ENCODE measurements around the gene MPRIP. TPM values are rescaled to one million over a fixed set of nuclear protein-coding genes. Genes with fewer than 3 reads are reported as not detected.

The MPRIP gene
- total RNA-seq, 1 experiment from 2014 or later: 132 TPM

DNA sequence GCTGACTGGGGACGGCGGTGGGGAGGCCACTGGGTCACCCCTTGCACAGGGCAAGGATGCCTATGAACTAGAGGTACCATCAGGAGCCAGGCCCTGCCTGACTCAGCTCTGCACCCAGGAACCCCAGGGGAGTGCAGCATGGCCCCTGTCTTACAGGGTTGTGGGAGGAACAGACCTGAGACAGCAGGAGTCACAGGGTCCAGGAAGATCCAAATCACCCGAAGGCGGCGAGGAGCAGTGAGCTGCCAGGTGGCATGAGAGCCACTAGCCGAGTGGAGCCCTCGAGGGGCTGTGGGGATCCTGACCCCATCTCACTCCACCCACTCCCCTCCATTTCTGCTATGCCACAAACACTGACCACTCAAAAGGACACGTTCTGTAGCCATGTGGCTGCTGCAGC, 133.1 kb downstream of the MPRIP start:
- peaks cover 24 to 75% (median 55%) of the 10 kb centered on the region in 3 experiments; a peak in 6 of 7 replicates for H3K36me3 Mint-ChIP-seq (ENCODE audit: insufficient read depth in 1 of 3, low read depth in 3 of 3)
- H3K4me3 Mint-ChIP-seq: no peak overlapping the region
- Histone ChIP-seq H2BK5ac (ENCODE audit: insufficient read length, low read length) (no peak overlapping the region), H3T11ph (ENCODE audit: low read length) (no peak overlapping the region), H3K79me1 (ENCODE audit: insufficient read depth, low read depth, low read length, poor library complexity, severe bottlenecking) (no peaks in the 10 kb centered on the region), H4K5ac (ENCODE audit: insufficient read length, low read depth, low read length) (no peak overlapping the region), H3K56ac (ENCODE audit: insufficient read length, low read depth, low read length) (no peak overlapping the region), H2BK12ac (ENCODE audit: insufficient read length, low read depth, low read length) (no peak overlapping the region), H2AFZ (ENCODE audit: low read length) (no peak overlapping the region), H2BK20ac (ENCODE audit: low read depth, low read length, poor library complexity, severe bottlenecking) (no peak overlapping the region), H3K9me3 (ENCODE audit: control insufficient read depth, low read depth, low read length) (no peaks in the 10 kb centered on the region), H3K4me1 (ENCODE audit: insufficient read depth, low read length) (no peaks in the 10 kb centered on the region), H3K27me3 (ENCODE audit: insufficient read depth, low read length) (no peaks in the 10 kb centered on the region), H3K4me2 (ENCODE audit: insufficient read depth, insufficient read length, low read length) (no peak overlapping the region), H3K14ac (ENCODE audit: insufficient read depth, low read length) (no peak overlapping the region), H2BK120ac (ENCODE audit: low read depth, low read length, poor library complexity, severe bottlenecking) (no peak overlapping the region), H4K91ac (ENCODE audit: insufficient read length, low read depth, low read length) (no peak overlapping the region), H3K27ac (ENCODE audit: insufficient read length, low read depth, low read length) (no peak overlapping the region), H3K18ac (ENCODE audit: insufficient read length, low read depth, low read length) (no peak overlapping the region), H3K9ac (ENCODE audit: extremely low read depth, insufficient read length, low read length) (no peak overlapping the region), H2BK15ac (ENCODE audit: low read depth, low read length) (no peak overlapping the region), H4K20me1 (ENCODE audit: control insufficient read depth, insufficient read depth, insufficient read length) (no peaks in the 10 kb centered on the region), H2AK5ac (ENCODE audit: insufficient read length, low read length) (no peak overlapping the region), H3K23me2 (ENCODE audit: insufficient read length, low read depth, low read length, poor library complexity, severe bottlenecking) (no peaks in the 10 kb centered on the region), H3K79me2 (ENCODE audit: insufficient read depth, low read length) (no peaks in the 10 kb centered on the region), H3K23ac (ENCODE audit: insufficient read length, low read depth, low read length) (no peak overlapping the region), H3K4ac (ENCODE audit: low read depth, low read length) (no peak overlapping the region), H4K8ac (replicated peaks; ENCODE audit: insufficient read length, low read depth, low read length) (no peak overlapping the region)
- H3K4me1 Mint-ChIP-seq: peaks cover 2 to 12% of the 10 kb centered on the region in 2 experiments; a peak in 2 of 4 replicates
- no peaks in the 10 kb centered on the region for H3K9me3 Mint-ChIP-seq
- WGBS (ENCODE audit: extremely low coverage, insufficient read length, low lambda C conversion rate): no CpG with 5 or more reads among the region's 8 CpGs
- TF ChIP-seq, protein P1, sequence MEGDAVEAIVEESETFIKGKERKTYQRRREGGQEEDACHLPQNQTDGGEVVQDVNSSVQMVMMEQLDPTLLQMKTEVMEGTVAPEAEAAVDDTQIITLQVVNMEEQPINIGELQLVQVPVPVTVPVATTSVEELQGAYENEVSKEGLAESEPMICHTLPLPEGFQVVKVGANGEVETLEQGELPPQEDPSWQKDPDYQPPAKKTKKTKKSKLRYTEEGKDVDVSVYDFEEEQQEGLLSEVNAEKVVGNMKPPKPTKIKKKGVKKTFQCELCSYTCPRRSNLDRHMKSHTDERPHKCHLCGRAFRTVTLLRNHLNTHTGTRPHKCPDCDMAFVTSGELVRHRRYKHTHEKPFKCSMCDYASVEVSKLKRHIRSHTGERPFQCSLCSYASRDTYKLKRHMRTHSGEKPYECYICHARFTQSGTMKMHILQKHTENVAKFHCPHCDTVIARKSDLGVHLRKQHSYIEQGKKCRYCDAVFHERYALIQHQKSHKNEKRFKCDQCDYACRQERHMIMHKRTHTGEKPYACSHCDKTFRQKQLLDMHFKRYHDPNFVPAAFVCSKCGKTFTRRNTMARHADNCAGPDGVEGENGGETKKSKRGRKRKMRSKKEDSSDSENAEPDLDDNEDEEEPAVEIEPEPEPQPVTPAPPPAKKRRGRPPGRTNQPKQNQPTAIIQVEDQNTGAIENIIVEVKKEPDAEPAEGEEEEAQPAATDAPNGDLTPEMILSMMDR (conservative IDR thresholded peaks at IDR 0.05): no peak
- H3K27ac Mint-ChIP-seq: no peak overlapping the region
- H3K27me3 Mint-ChIP-seq (ENCODE audit: low read depth): no peaks in the 10 kb centered on the region
- no peak for DNase-seq

All from H9 (cell line).